ENCODE results near the gene MAN1A2. TPM values are rescaled to one million over a fixed set of nuclear protein-coding genes. Genes with fewer than 3 reads are reported as not detected.
A peak's percentile ranks its signal among the peaks of the same experiment; 100 is the strongest.

Gene MAN1A2
- total and polyA plus RNA-seq, 9 of the 15 experiments (the other 6 are each of a cell fraction or from before 2014, with no cell fraction given), result 4.2 to 38.4 (median 18.7) TPM

GRCh38 chr1:117512728-117513321 is 145.6 kb downstream of the MAN1A2 start:
- no peaks in the 10 kb centered on the region for H3K27me3 ChIP-seq (ENCODE audit: control insufficient read depth in 2 of 2, insufficient read depth in 2 of 2, low read length in 2 of 2)
- FAIRE-seq (peak; percentile 67), DNase-seq (ENCODE audit: extremely low read depth in 1 of 4, low spot score in 3 of 4) (peak; percentile 22 to 32 (median 26)), ATAC-seq (peak; percentile 62; the same call in 2 of the 3 replicates)
- H3K79me2 ChIP-seq (ENCODE audit: control insufficient read depth, insufficient read depth, low read length), result no peaks in the 10 kb centered on the region
- no peak overlapping the region for H3K9ac ChIP-seq (ENCODE audit: insufficient read depth in 1 of 2, low read depth in 2 of 2, low read length in 2 of 2)
- H3K4me2 ChIP-seq (ENCODE audit: insufficient read depth, low read length), result no peak overlapping the region
- H3K4me3 ChIP-seq, result no peak overlapping the region
- ChIA-PET POLR2A (no interaction called here), CTCF (ENCODE audit: low intra/inter-chr PET ratio) (interaction anchor here (0.5 to 2.5 kb wide), 6 partner anchors 159 to 407 kb away, joined by 5 to 16 read pairs (median 14); no protein-coding TSS in a partner anchor)
- H3K36me3 ChIP-seq (ENCODE audit: control insufficient read depth, insufficient read depth, low read length), result peaks cover under 1% of the 10 kb centered on the region; the same call in 2 of the 3 replicates
- no peaks in the 10 kb centered on the region for H3K9me1 ChIP-seq (ENCODE audit: control insufficient read depth, insufficient read depth, low read length)
- no TSS peak for BruUV-seq (replicated peaks)
- in situ Hi-C loops (cut with MboI), result no loop called here
- WGBS (ENCODE audit: insufficient coverage, low coverage, missing lambda C conversion rate), result 0% methylated on average over 1 of the region's 1 CpG
- intact Hi-C loops (cut with micrococcal nuclease), result loop anchor here (1.0 kb wide), 4 partner anchors 161 to 382 kb away; no protein-coding TSS in a partner anchor
- no peaks in the 10 kb centered on the region for H4K20me1 ChIP-seq (replicated peaks; ENCODE audit: control insufficient read depth, insufficient read depth, low read length)
- H3K27ac ChIP-seq (ENCODE audit: extremely low read depth, low read depth, low read length), result no peak overlapping the region
- no peaks in the 10 kb centered on the region for H3K9me3 ChIP-seq (replicated peaks; ENCODE audit: control insufficient read depth, insufficient read depth, low read depth, low read length)
- no peak overlapping the region for H2AFZ ChIP-seq (ENCODE audit: low read depth, low read length)
- H3K4me1 ChIP-seq (replicated peaks in 1 of 2; ENCODE audit: control insufficient read depth in 2 of 2, insufficient read depth in 2 of 2, low read length in 2 of 2), result no peaks in the 10 kb centered on the region
- no peak for TF ChIP-seq ZNF561 (CRISPR knock-in tag; conservative IDR thresholded peaks at IDR 0.05)
- no peak for TF ChIP-seq DLX4 (CRISPR knock-in tag; IDR thresholded peaks at IDR 0.05)
- TF ChIP-seq HOMEZ (CRISPR knock-in tag; IDR thresholded peaks at IDR 0.05), result no peak
- TF ChIP-seq STAT5B (CRISPR knock-in tag; IDR thresholded peaks at IDR 0.05), result no peak
- TF ChIP-seq MAFG (tag; conservative IDR thresholded peaks at IDR 0.05), result peak; percentile 27; the same call in 1 of the 2 replicates
- no peak for TF ChIP-seq HEY1 (CRISPR knock-in tag; IDR thresholded peaks at IDR 0.05; ENCODE audit: borderline replicate concordance)
- no peak for TF ChIP-seq NR2F6 (CRISPR knock-in tag; IDR thresholded peaks at IDR 0.05)
- no peak for TF ChIP-seq YBX1 (IDR thresholded peaks at IDR 0.05)
- no peak for TF ChIP-seq CBX3 (IDR thresholded peaks at IDR 0.05; ENCODE audit: borderline replicate concordance in 1 of 2, low read length in 2 of 2)
- no peak for TF ChIP-seq ID3 (CRISPR knock-in tag; IDR thresholded peaks at IDR 0.05)
- no peak for TF ChIP-seq ID3 (tag; IDR thresholded peaks at IDR 0.05)
- TF ChIP-seq RFX7 (CRISPR knock-in tag; IDR thresholded peaks at IDR 0.05), result no peak
- TF ChIP-seq HCFC1 (IDR thresholded peaks at IDR 0.05; ENCODE audit: low read depth, low read length), result no peak
- TF ChIP-seq POLR2H (tag; IDR thresholded peaks at IDR 0.05; ENCODE audit: low read depth), result no peak
- no peak for TF ChIP-seq NFATC3 (IDR thresholded peaks at IDR 0.05)
- no peak for TF ChIP-seq ZBTB7A (IDR thresholded peaks at IDR 0.05; ENCODE audit: borderline replicate concordance, control insufficient read depth, low read depth, low read length)
- no peak for TF ChIP-seq SMAD3 (CRISPR knock-in tag; conservative IDR thresholded peaks at IDR 0.05)
- TF ChIP-seq STAT6 (CRISPR knock-in tag; IDR thresholded peaks at IDR 0.05), result no peak
- peak; percentile 69 for TF ChIP-seq SMC3 (conservative IDR thresholded peaks at IDR 0.05; ENCODE audit: insufficient read depth, low read depth, low read length)

Measured in K562 (cell line).